ENCODE measurements around the gene DOK1. TPM values are rescaled to one million over a fixed set of nuclear protein-coding genes. Genes with fewer than 3 reads are reported as not detected.

Gene DOK1
- total and polyA plus RNA-seq, 7 donors, result 16.1 to 24.9 (median 18.2) TPM

DNA sequence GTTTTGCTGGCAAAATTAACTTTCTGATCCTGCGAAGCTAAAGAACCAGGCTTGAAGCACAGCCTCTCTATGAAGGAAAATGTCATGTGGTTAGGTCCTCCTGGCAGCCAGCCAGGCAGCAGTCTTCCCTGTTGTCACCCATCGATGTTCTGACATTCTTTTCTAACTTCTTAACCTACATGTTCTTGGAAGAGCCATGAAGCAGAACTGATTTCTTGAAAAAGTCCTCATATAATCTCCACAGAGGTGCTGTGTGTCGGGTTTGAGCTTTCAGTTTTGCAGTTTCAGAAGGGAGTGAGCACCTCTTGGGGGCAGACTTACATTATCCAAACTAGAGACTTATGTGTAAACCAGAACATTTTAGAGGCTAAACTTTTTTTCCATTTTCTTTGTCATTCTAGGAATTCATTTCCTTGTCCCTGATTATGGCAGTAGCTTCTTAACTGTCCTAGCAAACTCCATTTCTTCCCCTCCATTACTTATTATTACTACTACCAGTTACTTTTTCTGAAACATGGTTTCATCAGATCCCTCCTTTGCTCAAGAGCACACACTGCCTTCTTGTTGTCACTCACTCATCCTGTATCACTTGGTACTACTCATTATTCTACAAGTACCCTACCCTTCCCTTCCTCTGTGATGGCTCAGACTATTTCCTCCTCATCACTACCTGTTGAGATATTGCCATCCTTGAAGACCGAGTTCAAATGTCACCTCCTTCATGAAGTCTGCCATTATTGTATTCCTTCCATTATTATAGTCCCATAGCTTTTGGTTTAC lies 31.1 kb downstream of the DOK1 start:
- TF ChIP-seq EP300 (IDR thresholded peaks at IDR 0.05) (no peak), POLR2A (IDR thresholded peaks at IDR 0.05) (no peak), POLR2AphosphoS5 (IDR thresholded peaks at IDR 0.05) (no peak)
- TF ChIP-seq, protein P1, sequence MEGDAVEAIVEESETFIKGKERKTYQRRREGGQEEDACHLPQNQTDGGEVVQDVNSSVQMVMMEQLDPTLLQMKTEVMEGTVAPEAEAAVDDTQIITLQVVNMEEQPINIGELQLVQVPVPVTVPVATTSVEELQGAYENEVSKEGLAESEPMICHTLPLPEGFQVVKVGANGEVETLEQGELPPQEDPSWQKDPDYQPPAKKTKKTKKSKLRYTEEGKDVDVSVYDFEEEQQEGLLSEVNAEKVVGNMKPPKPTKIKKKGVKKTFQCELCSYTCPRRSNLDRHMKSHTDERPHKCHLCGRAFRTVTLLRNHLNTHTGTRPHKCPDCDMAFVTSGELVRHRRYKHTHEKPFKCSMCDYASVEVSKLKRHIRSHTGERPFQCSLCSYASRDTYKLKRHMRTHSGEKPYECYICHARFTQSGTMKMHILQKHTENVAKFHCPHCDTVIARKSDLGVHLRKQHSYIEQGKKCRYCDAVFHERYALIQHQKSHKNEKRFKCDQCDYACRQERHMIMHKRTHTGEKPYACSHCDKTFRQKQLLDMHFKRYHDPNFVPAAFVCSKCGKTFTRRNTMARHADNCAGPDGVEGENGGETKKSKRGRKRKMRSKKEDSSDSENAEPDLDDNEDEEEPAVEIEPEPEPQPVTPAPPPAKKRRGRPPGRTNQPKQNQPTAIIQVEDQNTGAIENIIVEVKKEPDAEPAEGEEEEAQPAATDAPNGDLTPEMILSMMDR (IDR thresholded peaks at IDR 0.05), result no peak
- Histone ChIP-seq H3K27ac (no peak overlapping the region), H3K36me3 (no peaks in the 10 kb centered on the region), H3K9me3 (no peaks in the 10 kb centered on the region), H3K4me1 (no peaks in the 10 kb centered on the region), H3K4me3 (no peak overlapping the region), H3K27me3 (no peaks in the 10 kb centered on the region)
- WGBS, 2 donors, result 50 to 59% methylated on average over 4 of the region's 4 CpGs
- intact Hi-C loops (cut with DNase I), result loop anchor here (2.0 to 5.0 kb wide), 2 partner anchors 31 to 58 kb away; partner anchors contain the start of genes AUP1, DOK1, DQX1 and HTRA2
- DNase-seq, result no peak

DNA sequence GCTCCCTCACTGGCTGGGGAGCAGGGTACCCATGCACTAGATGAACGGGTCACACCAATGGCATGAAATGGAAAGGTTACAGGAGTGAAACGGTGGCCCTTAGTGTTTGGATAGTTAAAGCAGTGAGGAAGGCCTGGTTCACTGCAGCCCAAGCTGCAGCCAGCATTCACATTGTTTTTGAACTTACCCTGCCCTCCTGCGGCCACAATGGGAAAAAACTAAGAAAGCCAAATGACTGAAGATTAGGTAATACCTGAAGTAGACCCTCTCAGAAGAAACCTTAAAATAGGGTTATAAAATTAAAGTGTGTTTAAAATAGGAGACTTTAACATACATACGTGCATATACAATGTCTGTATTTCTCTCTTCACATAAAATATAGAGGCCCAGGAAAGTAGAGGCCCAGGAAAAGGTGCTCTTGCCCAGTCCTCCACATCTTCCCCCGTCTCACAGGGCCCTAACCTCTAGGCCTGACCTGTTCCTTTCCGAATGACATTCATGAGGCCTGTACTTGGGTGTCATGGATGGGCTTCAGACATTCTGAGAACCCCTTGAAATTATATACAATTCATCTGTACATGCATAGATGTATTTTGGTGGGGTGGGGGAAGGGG lies 33.3 kb downstream of the DOK1 start:
- Histone ChIP-seq H3K27me3 (peaks cover 0 to 11% (median 5%) of the 10 kb centered on the region in 3 donors), H3K4me1 (no peaks in the 10 kb centered on the region), H3K4me3 (no peak overlapping the region), H3K36me3 (no peaks in the 10 kb centered on the region), H3K9me3 (no peaks in the 10 kb centered on the region), H3K27ac (no peak overlapping the region)
- TF ChIP-seq, protein P1 (IDR thresholded peaks at IDR 0.05), result peak in 3 of 4 experiments; percentile 65 to 71 (median 67)
- TF ChIP-seq POLR2AphosphoS5 (IDR thresholded peaks at IDR 0.05) (peak in 1 of 4 donors; percentile 28), POLR2A (IDR thresholded peaks at IDR 0.05) (no peak), EP300 (IDR thresholded peaks at IDR 0.05) (no peak)
- 16 to 22% methylated on average over 6 of the region's 6 CpGs for WGBS, 2 donors
- intact Hi-C loops (cut with DNase I), result loop anchor here (1.0 to 5.0 kb wide), 3 partner anchors 33 to 104 kb away; partner anchors contain the start of genes AUP1, DOK1, DQX1 and HTRA2
- DNase-seq, result peak; percentile 84

DNA sequence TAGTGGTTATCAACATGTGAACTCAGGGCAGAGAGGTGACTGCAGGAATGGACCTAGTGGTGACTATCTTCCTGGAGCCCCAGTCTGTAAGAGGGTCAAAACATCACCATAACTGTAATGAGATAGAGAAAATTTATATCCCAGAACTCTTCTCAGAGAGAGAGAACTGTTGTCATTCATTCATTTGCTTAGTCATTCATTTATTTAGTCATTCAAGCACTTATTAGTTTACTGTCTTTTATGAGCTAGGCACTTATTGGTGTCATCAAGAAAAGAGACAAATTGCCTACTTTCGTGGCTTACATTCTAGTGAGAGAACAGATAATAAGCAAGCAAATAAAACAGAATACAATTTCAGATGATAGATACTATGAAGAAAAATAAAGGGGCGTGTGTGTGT lies 34.1 kb downstream of the DOK1 start:
- no peaks in the 10 kb centered on the region for H3K4me1 ChIP-seq
- intact Hi-C loops (cut with DNase I), result loop anchor here (5.0 kb wide), 1 partner anchor 61 kb away; the partner anchor contains the start of genes AUP1, DQX1 and HTRA2
- no peak overlapping the region for H3K4me3 ChIP-seq
- 25 to 71% methylated on average over 2 of the region's 2 CpGs for WGBS, 2 donors
- no peaks in the 10 kb centered on the region for H3K9me3 ChIP-seq
- no peaks in the 10 kb centered on the region for H3K36me3 ChIP-seq
- TF ChIP-seq, protein P1 (IDR thresholded peaks at IDR 0.05), result no peak
- TF ChIP-seq POLR2A (IDR thresholded peaks at IDR 0.05) (no peak), POLR2AphosphoS5 (IDR thresholded peaks at IDR 0.05) (no peak), EP300 (IDR thresholded peaks at IDR 0.05) (no peak)
- DNase-seq, result no peak
- peaks cover 0 to 15% (median 5%) of the 10 kb centered on the region in 3 donors for H3K27me3 ChIP-seq
- no peak overlapping the region for H3K27ac ChIP-seq

DNA sequence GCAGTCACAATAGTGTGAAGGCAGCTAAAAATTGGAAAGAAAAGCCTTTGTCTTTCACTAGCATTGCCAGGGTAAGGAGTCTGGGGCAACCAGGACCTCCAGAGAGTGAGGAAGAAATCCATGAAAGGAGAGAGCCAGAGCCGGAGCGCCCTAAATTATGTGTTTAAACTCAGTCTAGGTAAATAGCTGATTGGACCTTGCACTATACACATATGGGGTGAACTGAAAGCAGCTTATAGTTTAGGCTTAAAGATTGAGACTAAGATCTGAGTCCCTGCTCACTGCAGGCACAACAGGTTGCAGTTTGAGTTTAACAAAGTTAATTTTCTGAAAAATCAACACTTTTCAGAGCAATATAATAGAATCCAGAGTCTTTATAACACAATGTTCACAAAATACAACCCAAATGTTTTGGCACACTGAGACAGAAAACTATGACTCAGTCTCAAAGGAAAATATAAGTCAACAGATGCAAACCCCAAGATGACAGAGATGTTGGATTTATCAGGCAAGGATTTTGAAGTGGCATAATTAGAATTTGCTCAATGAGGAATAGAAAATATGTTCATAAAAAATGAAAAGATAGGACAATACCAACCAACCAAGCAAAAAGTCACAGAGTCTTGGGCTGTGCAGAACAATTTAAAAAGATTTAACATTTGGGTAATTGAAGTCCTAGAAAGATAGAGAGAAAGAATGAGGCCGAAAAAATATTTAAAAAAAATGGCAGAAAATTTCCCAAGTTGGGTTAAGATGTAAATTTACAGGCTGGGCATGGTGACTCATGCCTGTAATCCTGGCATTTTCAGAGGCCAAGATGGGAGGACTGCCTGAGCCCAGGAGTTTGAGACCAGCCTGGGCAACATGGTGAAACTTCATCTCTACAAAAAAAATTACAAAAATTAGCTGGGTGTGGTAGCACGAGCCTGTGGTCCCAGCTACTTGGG lies 39.6 kb downstream of the DOK1 start:
- intact Hi-C loops (cut with DNase I), result no loop called here
- WGBS, 2 donors, result 57 to 74% methylated on average over 4 of the region's 4 CpGs
- H3K4me1 ChIP-seq, result no peaks in the 10 kb centered on the region
- H3K27ac ChIP-seq, result no peak overlapping the region
- TF ChIP-seq, protein P1 (IDR thresholded peaks at IDR 0.05), result no peak
- no peak for TF ChIP-seq POLR2A (IDR thresholded peaks at IDR 0.05)
- TF ChIP-seq EP300 (IDR thresholded peaks at IDR 0.05), result no peak
- no peak for TF ChIP-seq POLR2AphosphoS5 (IDR thresholded peaks at IDR 0.05)
- peaks cover 0 to 29% (median 5%) of the 10 kb centered on the region in 3 donors for H3K27me3 ChIP-seq
- no peaks in the 10 kb centered on the region for H3K9me3 ChIP-seq
- DNase-seq, result no peak
- H3K4me3 ChIP-seq, result no peak overlapping the region
- no peaks in the 10 kb centered on the region for H3K36me3 ChIP-seq
